Retina (tissue), 1 donor: ENCODE measurements around the gene CD38.

ENCODE experiments used
- DNase-seq: peaks from one replicate; pipeline ENCODE4 v3.0.0-alpha.2; 2016

The CD38 gene

GRCh38 chr4:15765391-15765790 lies 12.7 kb upstream of the CD38 start:
- DNase-seq: no peak

- no peak for DNase-seq
These were observed 12.0 kb upstream of the CD38 start for GRCh38 chr4:15765910-15766697.

GRCh38 chr4:15766821-15767220 lies 11.3 kb upstream of the CD38 start:
- no peak for DNase-seq

GRCh38 chr4:15769202-15769601 lies 8.9 kb upstream of the CD38 start:
- no peak for DNase-seq

- DNase-seq: no peak
These were observed 6.7 kb upstream of the CD38 start for GRCh38 chr4:15771216-15772058.

GRCh38 chr4:15774020-15774420 lies 4.1 kb upstream of the CD38 start:
- DNase-seq: no peak

GRCh38 chr4:15776871-15777648 lies 1.1 kb upstream of the CD38 start:
- peak; percentile 4 for DNase-seq

- DNase-seq: peak; percentile 4
These were observed 335 bp upstream of the CD38 start for GRCh38 chr4:15777697-15778288.

GRCh38 chr4:15779306-15779705 lies 1.2 kb downstream of the CD38 start:
- peak; percentile 64 for DNase-seq

- DNase-seq: no peak
These were observed 1.7 kb downstream of the CD38 start for GRCh38 chr4:15779809-15780208.

- no peak for DNase-seq
These were observed 3.4 kb downstream of the CD38 start for GRCh38 chr4:15781427-15782095.

GRCh38 chr4:15783676-15784075 lies 5.5 kb downstream of the CD38 start:
- no peak for DNase-seq

- DNase-seq: no peak
These were observed 7.0 kb downstream of the CD38 start for GRCh38 chr4:15784959-15785634.

GRCh38 chr4:15786743-15787142 lies 8.6 kb downstream of the CD38 start:
- DNase-seq: no peak

- DNase-seq: no peak
These were observed 14.8 kb downstream of the CD38 start for GRCh38 chr4:15792974-15793373.

GRCh38 chr4:15793506-15794363 lies 15.6 kb downstream of the CD38 start:
- no peak for DNase-seq

GRCh38 chr4:15794426-15794825 lies 16.3 kb downstream of the CD38 start:
- no peak for DNase-seq

- DNase-seq: no peak
These were observed 16.8 kb downstream of the CD38 start for GRCh38 chr4:15794905-15795304.

- no peak for DNase-seq
These were observed 19.2 kb downstream of the CD38 start for GRCh38 chr4:15797320-15797719.

GRCh38 chr4:15799141-15799540 lies 21.0 kb downstream of the CD38 start:
- DNase-seq: no peak

- no peak for DNase-seq
These were observed 21.6 kb downstream of the CD38 start for GRCh38 chr4:15799701-15800100.
